ENCODE data around the gene COL20A1. TPM values are rescaled to one million over a fixed set of nuclear protein-coding genes. Genes with fewer than 3 reads are reported as not detected.

The COL20A1 gene
- under 1 TPM in 1 of 2 experiments, not detected in 1; 0.04 TPM for total RNA-seq
- polyA plus RNA-seq, result not detected

DNA sequence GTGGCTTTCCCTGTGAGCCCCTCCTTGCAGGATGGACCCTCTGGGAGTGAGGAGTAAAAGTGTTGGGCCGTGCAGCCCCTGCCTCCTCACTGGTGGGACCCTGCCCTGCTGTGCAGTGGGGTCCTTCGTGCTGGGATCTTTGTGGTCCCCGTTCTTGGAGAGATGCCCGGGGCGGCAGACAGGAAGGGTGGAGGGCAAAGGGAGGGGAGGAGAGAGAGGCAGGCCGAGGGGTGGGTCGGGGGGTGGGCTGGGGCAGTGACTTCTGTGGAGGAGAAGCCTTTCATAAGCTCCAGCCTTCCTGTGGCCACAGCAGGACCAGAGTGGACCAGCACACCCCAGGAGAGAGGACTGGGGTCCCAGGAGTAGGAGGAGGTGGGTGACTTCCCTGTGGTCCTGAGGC, at the start of gene COL20A1:
COL20A1 (plus strand) TSS at position 283 of the 400 bp plus-strand sequence. CDS start 1,922 bp downstream, outside the sequence.
- peaks cover 0 to 12% (median 0%) of the 10 kb centered on the region in 3 donors for H3K36me3 Mint-ChIP-seq
- peaks cover 0 to 17% of the 10 kb centered on the region in 2 donors for H3K27me3 Mint-ChIP-seq
- H3K36me3 ChIP-seq (ENCODE audit: insufficient read depth, low read length), result no peaks in the 10 kb centered on the region
- peaks cover 12% of the 10 kb centered on the region for H3K4me1 ChIP-seq (ENCODE audit: insufficient read depth, low read length)
- DNase-seq, result no peak
- no peaks in the 10 kb centered on the region for H3K27me3 ChIP-seq (ENCODE audit: insufficient read depth, low read length, poor library complexity, severe bottlenecking)
- no peak within 1 kb of the TSS for H3K4me3 ChIP-seq (ENCODE audit: low read length)
- no peak within 1 kb of the TSS for H3K27ac ChIP-seq (ENCODE audit: low read depth, low read length)
- POLR2A ChIA-PET, result no interaction called here
- no peaks in the 10 kb centered on the region for H3K9me3 ChIP-seq (ENCODE audit: low read length)
- no peaks in the 10 kb centered on the region for H3K9me3 Mint-ChIP-seq
- H3K4me1 Mint-ChIP-seq, result peaks cover 6 to 15% (median 13%) of the 10 kb centered on the region in 3 donors
- peak within 1 kb of the TSS in 1 of 8 donors; percentile 50 for H3K27ac Mint-ChIP-seq
- CTCF ChIA-PET, result interaction anchor here (2.5 kb wide), 1 partner anchor 70 kb away, joined by 11 read pairs; no protein-coding TSS in a partner anchor
- H3K4me3 Mint-ChIP-seq, result no peak within 1 kb of the TSS

DNA sequence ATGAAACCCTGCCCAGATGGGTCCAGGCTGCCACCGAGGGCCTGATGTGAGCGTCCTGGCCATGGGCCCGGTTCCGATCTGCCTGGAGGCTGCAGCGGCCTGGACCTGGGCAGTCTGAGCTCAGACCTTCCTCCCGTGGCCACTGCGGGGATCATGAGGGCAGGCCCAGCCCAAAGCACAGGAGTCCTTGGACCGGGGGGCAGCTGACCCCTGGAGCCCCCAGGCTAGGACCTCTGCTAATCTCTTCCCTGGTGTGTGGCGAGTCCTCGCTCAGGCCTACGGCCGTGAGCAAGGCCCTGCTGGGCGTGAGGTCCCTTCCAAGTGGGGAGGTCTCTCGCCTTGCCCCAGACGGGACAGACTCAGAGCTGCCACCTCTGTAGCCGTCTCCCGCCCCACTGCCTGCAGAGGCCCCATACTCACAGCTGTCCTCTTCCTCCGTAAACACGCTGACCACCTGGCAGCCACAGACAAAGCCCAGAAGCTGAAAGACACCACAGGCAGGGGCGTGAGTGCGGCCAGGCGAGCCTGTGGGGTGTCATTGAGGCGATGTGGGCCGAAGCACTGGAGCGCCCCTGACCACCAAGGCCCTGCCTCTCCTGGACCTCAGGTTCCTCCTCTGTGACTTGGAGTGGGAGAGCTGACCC, 49.3 kb upstream of the COL20A1 start:
- CTCF ChIA-PET, result interaction anchor here (0.8 kb wide), 1 partner anchor 19 kb away, joined by 3 read pairs; no protein-coding TSS in a partner anchor
- Mint-ChIP-seq H3K27ac (no peak overlapping the region), H3K4me1 (peaks cover 0 to 4% (median 0%) of the 10 kb centered on the region in 3 donors), H3K27me3 (peaks cover 8 to 23% of the 10 kb centered on the region in 2 donors), H3K36me3 (no peaks in the 10 kb centered on the region), H3K4me3 (no peak overlapping the region), H3K9me3 (no peaks in the 10 kb centered on the region)
- DNase-seq, result no peak
- Histone ChIP-seq H3K36me3 (ENCODE audit: insufficient read depth, low read length) (no peaks in the 10 kb centered on the region), H3K9me3 (ENCODE audit: low read length) (no peaks in the 10 kb centered on the region), H3K4me3 (ENCODE audit: low read length) (no peak overlapping the region), H3K27me3 (ENCODE audit: insufficient read depth, low read length, poor library complexity, severe bottlenecking) (no peaks in the 10 kb centered on the region), H3K4me1 (ENCODE audit: insufficient read depth, low read length) (no peaks in the 10 kb centered on the region), H3K27ac (ENCODE audit: low read depth, low read length) (no peak overlapping the region)
- POLR2A ChIA-PET, result no interaction called here

DNA sequence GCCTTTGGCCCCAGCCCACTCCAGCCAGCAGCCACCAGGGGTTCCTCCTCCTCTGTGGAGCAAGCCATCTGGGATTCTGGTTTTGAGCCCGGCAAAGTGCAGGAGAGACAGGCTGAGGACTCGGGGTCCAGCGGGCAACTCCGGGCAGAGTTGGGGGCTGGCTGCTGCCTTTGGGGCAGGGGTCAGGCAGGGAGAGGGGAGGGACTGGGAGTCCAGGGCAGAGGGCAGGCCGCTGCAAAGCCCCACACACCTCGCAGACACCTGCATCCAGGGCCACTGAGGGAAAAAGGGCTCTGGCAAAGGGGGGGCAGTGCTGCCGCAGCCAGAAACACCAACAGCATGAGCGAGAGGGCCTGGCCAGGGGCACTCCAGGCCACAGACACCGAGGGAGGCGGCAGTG, 48.5 kb upstream of the COL20A1 start:
- DNase-seq, result no peak
- POLR2A ChIA-PET, result no interaction called here
- H3K9me3 ChIP-seq (ENCODE audit: low read length), result no peaks in the 10 kb centered on the region
- no peak overlapping the region for H3K4me3 Mint-ChIP-seq
- H3K27me3 Mint-ChIP-seq, result peaks cover 12 to 30% of the 10 kb centered on the region in 2 donors
- no peak overlapping the region for H3K4me3 ChIP-seq (ENCODE audit: low read length)
- CTCF ChIA-PET, result no interaction called here
- H3K27ac ChIP-seq (ENCODE audit: low read depth, low read length), result no peak overlapping the region
- H3K9me3 Mint-ChIP-seq, result no peaks in the 10 kb centered on the region
- no peaks in the 10 kb centered on the region for H3K27me3 ChIP-seq (ENCODE audit: insufficient read depth, low read length, poor library complexity, severe bottlenecking)
- H3K36me3 Mint-ChIP-seq, result no peaks in the 10 kb centered on the region
- H3K4me1 ChIP-seq (ENCODE audit: insufficient read depth, low read length), result no peaks in the 10 kb centered on the region
- H3K27ac Mint-ChIP-seq, result no peak overlapping the region
- peaks cover 0 to 4% (median 0%) of the 10 kb centered on the region in 3 donors for H3K4me1 Mint-ChIP-seq
- H3K36me3 ChIP-seq (ENCODE audit: insufficient read depth, low read length), result no peaks in the 10 kb centered on the region

- H3K36me3 ChIP-seq (ENCODE audit: insufficient read depth, low read length), result no peaks in the 10 kb centered on the region
- H3K27ac ChIP-seq (ENCODE audit: low read depth, low read length), result no peak overlapping the region
- no peak overlapping the region for H3K27ac Mint-ChIP-seq
- no peaks in the 10 kb centered on the region for H3K9me3 ChIP-seq (ENCODE audit: low read length)
- no peaks in the 10 kb centered on the region for H3K36me3 Mint-ChIP-seq
- CTCF ChIA-PET, result no interaction called here
- peaks cover 18 to 44% of the 10 kb centered on the region in 2 donors for H3K27me3 Mint-ChIP-seq
- H3K27me3 ChIP-seq (ENCODE audit: insufficient read depth, low read length, poor library complexity, severe bottlenecking), result peaks cover 3% of the 10 kb centered on the region
- H3K4me3 ChIP-seq (ENCODE audit: low read length), result no peak overlapping the region
- no peak overlapping the region for H3K4me3 Mint-ChIP-seq
- H3K4me1 Mint-ChIP-seq, result peaks cover 0 to 4% (median 0%) of the 10 kb centered on the region in 3 donors
- no peaks in the 10 kb centered on the region for H3K4me1 ChIP-seq (ENCODE audit: insufficient read depth, low read length)
- POLR2A ChIA-PET, result no interaction called here
- DNase-seq, result no peak
- H3K9me3 Mint-ChIP-seq, result no peaks in the 10 kb centered on the region
Measured at GRCh38 chr20:63246490-63247288, 46.3 kb upstream of the COL20A1 start.

DNA sequence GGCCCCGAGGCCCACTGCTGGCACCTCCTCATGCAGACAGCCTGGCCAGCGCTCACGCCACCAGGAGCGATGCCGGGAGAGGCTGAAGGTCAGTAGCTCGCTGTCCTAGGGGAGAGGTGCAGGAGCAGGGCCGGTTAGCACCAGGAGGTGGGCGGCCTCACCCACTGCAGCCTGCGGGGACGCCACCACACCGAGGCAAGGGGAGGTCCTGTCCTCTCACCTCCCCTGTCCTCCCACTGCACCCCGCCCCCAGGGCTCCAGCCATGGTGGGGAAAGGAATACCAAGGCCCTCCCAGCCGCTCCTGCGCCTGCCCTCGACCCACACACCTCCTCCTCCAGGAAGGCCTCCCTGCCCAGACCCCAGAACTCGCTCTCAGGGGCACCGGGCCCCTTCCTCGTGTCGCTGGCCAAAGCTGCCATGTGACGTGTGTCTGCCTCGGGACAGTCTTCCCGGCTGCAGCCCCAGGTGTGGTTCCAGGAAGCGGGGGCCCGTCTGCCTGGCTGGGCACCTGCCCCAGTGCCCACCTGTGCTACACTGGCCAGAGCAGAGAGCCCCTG, 45.2 kb upstream of the COL20A1 start:
- CTCF ChIA-PET, result no interaction called here
- Histone ChIP-seq H3K4me3 (ENCODE audit: low read length) (no peak overlapping the region), H3K4me1 (ENCODE audit: insufficient read depth, low read length) (no peaks in the 10 kb centered on the region), H3K36me3 (ENCODE audit: insufficient read depth, low read length) (no peaks in the 10 kb centered on the region), H3K9me3 (ENCODE audit: low read length) (no peaks in the 10 kb centered on the region), H3K27me3 (ENCODE audit: insufficient read depth, low read length, poor library complexity, severe bottlenecking) (peaks cover 7% of the 10 kb centered on the region), H3K27ac (ENCODE audit: low read depth, low read length) (no peak overlapping the region)
- no peak overlapping the region for H3K4me3 Mint-ChIP-seq
- H3K36me3 Mint-ChIP-seq, result no peaks in the 10 kb centered on the region
- no peak overlapping the region for H3K27ac Mint-ChIP-seq
- DNase-seq, result no peak
- peaks cover 2 to 6% (median 2%) of the 10 kb centered on the region in 3 donors for H3K4me1 Mint-ChIP-seq
- peaks cover 27 to 49% of the 10 kb centered on the region in 2 donors for H3K27me3 Mint-ChIP-seq
- POLR2A ChIA-PET, result no interaction called here
- H3K9me3 Mint-ChIP-seq, result no peaks in the 10 kb centered on the region

DNA sequence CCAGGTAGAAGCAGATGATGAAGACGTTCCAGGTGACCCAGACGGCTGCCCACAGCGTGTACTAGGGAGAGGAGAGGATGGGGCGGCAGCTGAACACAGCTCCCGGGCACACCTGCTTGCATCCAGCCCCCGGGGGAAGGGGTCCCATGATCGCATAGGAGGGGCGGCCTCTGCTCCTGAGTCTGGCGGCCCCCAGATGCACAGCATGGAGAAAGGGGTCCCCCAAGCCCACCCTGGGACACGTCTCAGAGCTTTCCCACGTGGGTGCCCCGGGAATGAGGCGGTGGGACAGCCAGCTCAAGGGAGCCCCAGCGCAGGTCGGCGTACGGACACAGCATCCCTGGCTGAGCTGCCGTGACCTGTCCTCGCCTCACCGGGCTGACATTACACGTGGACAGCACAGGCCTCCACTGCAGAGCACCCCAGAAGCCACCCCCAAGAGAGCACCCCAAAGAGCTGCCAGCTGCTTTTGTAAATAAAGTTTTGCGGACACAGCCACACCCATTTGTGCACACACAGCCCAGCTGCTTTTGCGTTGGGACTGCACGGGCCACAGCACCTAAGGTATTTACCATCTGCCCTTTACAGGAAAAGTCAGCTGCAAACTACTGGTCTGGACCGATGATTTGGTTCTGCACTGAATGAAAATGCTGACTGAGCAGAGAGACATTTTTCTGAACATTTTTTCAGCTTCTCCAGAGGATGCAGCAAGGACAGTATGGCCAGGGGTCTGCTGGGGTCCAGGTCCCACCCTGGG, 44.0 kb upstream of the COL20A1 start:
- Histone ChIP-seq H3K27me3 (ENCODE audit: insufficient read depth, low read length, poor library complexity, severe bottlenecking) (peaks cover 13% of the 10 kb centered on the region), H3K9me3 (ENCODE audit: low read length) (no peaks in the 10 kb centered on the region), H3K4me3 (ENCODE audit: low read length) (no peak overlapping the region), H3K4me1 (ENCODE audit: insufficient read depth, low read length) (no peaks in the 10 kb centered on the region), H3K27ac (ENCODE audit: low read depth, low read length) (no peak overlapping the region), H3K36me3 (ENCODE audit: insufficient read depth, low read length) (no peaks in the 10 kb centered on the region)
- Mint-ChIP-seq H3K27ac (peak overlapping the region in 1 of 8 donors; percentile 21), H3K4me3 (no peak overlapping the region), H3K4me1 (peaks cover 5 to 12% (median 5%) of the 10 kb centered on the region in 3 donors), H3K27me3 (peaks cover 31 to 50% of the 10 kb centered on the region in 2 donors), H3K36me3 (no peaks in the 10 kb centered on the region), H3K9me3 (no peaks in the 10 kb centered on the region)
- POLR2A ChIA-PET, result no interaction called here
- DNase-seq, result no peak
- CTCF ChIA-PET, result no interaction called here

GRCh38 chr20:63249891-63250290, 43.1 kb upstream of the COL20A1 start:
- Histone ChIP-seq H3K27me3 (ENCODE audit: insufficient read depth, low read length, poor library complexity, severe bottlenecking) (peaks cover 14% of the 10 kb centered on the region), H3K27ac (ENCODE audit: low read depth, low read length) (no peak overlapping the region), H3K4me3 (ENCODE audit: low read length) (no peak overlapping the region), H3K9me3 (ENCODE audit: low read length) (no peaks in the 10 kb centered on the region), H3K4me1 (ENCODE audit: insufficient read depth, low read length) (no peaks in the 10 kb centered on the region), H3K36me3 (ENCODE audit: insufficient read depth, low read length) (no peaks in the 10 kb centered on the region)
- Mint-ChIP-seq H3K27me3 (peaks cover 31 to 54% of the 10 kb centered on the region in 2 donors), H3K4me1 (peaks cover 5 to 12% (median 5%) of the 10 kb centered on the region in 3 donors), H3K27ac (no peak overlapping the region), H3K4me3 (no peak overlapping the region), H3K36me3 (no peaks in the 10 kb centered on the region), H3K9me3 (no peaks in the 10 kb centered on the region)
- ChIA-PET CTCF (no interaction called here), POLR2A (no interaction called here)
- no peak for DNase-seq

Measured in CD8-positive, alpha-beta memory T cell (primary cell).